Gastrocnemius medialis (tissue), 4 donors: ENCODE measurements around the gene MPC1L. TPM values are rescaled to one million over a fixed set of nuclear protein-coding genes. Genes with fewer than 3 reads are reported as not detected.
"Not testable (repeated sequence)": the region's sequence is repeated elsewhere in the genome, so short reads cannot be mapped to it uniquely, and the experiment has no call there.

Experiments
- ATAC-seq, 2 donors: fragments of 150-250 bp; one replicate each; pipeline ENCODE4 v1.9.1; 2016
- DNase-seq, 2 donors: peaks; one replicate each; pipeline ENCODE4 v3.0.0-alpha.2; 2019
- H3K27ac ChIP-seq, 4 donors: fragments of 200-600 bp; sonication (generic); 1 replicate in 1 of 4; 2 replicates in 3 of 4; pipeline ENCODE4 v1.5.1; 2016 to 2018; ENCODE audit warnings: mild to moderate bottlenecking in 2 of 4, moderate library complexity in 1 of 4
- H3K27me3 ChIP-seq, 3 donors: fragments of 200-600 bp; sonication (generic) in 2 of 3; 1 replicate in 1 of 3; 2 replicates in 2 of 3; pipeline versions ENCODE4 v1.5.1 to v1.6.0; 2016 to 2019; ENCODE audit warnings: mild to moderate bottlenecking in 1 of 3, moderate library complexity in 1 of 3
- H3K36me3 ChIP-seq, 2 donors: fragments of 200-600 bp; sonication (generic) in 1 of 2; one replicate each; pipeline ENCODE4 v1.5.1; 2017 to 2018
- H3K4me1 ChIP-seq, 2 donors: fragments of 200-600 bp; sonication (generic) in 1 of 2; one replicate each; pipeline ENCODE4 v1.5.1; 2016 to 2017; ENCODE audit warnings: mild to moderate bottlenecking in 2 of 2
- H3K4me3 ChIP-seq, 4 donors: fragments of 200-600 bp; sonication (generic) in 3 of 4; 1 replicate in 1 of 4; 2 replicates in 3 of 4; pipeline ENCODE4 v1.5.1; 2016 to 2019; ENCODE audit warnings: mild to moderate bottlenecking in 2 of 4
- H3K9me3 ChIP-seq, 3 donors: fragments of 200-600 bp; sonication (generic) in 2 of 3; 1 replicate in 1 of 3; 2 replicates in 2 of 3; pipeline ENCODE4 v1.5.1; 2016 to 2019
- POLR2A ChIP-seq, 2 donors: fragments of 450-650 bp; IDR thresholded peaks; one replicate each; pipeline ENCODE4 v1.6.1; 2017; ENCODE audit warnings: antibody characterized with exemption in 2 of 2, mild to moderate bottlenecking in 2 of 2, moderate library complexity in 2 of 2
- in situ Hi-C, 4 donors: fragments of 200-750 bp; cut with MboI; loops; one replicate each; pipeline versions ENCODE4 v1.15.0 to v1.8.0; 2017; ENCODE audit warnings: low sequenced_read_pairs in 4 of 4
- intact Hi-C: fragments of 100-400 bp; cut with DNase I; formaldehyde crosslinking; loops from one replicate; pipeline ENCODE4 v1.15.1; 2023; ENCODE audit warnings: low total_unique reads
- total RNA-seq, 4 donors: library from RNA; depleted of rRNA; stranded (reverse); fragments of >200 nt; gene quantifications; one replicate each; pipeline versions ENCODE4 v1.1.0 to v1.2.3, GENCODE V29; 2016
- TF ChIP-seq, protein P1 (sequence below), 5 experiments: fragments of 450-650 bp in 3 of 5; fragments of 200-600 bp in 2 of 5; sonication (generic) in 2 of 5; IDR thresholded peaks in 4 of 5; conservative IDR thresholded peaks in 1 of 5; 1 replicate in 4 of 5; 2 replicates in 1 of 5; pipeline ENCODE4 v1.5.1; 2016 to 2019; ENCODE audit warnings: antibody characterized with exemption in 5 of 5, mild to moderate bottlenecking in 3 of 5, moderate library complexity in 3 of 5

Gene MPC1L
- not detected for total RNA-seq

DNA sequence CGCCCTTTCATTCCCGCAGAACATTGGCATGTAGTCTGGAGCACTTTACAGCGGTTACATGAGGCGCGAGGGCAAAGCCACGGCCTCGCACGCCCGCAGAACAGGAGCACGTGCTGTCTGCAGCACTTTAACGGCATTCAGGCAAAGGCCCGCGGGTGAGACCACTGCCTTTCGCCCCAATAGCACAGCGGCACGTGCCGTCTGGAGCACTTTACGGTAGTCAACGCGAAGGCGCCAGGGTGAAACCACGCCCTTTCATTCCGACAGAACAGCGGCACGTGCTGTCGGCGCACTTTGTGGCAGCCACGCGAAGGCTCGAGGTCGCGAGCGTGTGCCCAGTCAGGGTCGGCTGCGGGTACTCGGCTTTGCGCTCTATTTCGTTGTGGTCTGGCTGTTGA lies at the start of gene MPC1L:
MPC1L (plus strand) TSS at position 290 of the 398 bp plus-strand sequence. CDS start 138 bp downstream, outside the sequence.
- intact Hi-C loops: no loop called here
- in situ Hi-C loops: no loop called here
- DNase-seq (no peak), ATAC-seq (no peak)
- Histone ChIP-seq H3K27me3 (no peaks in the 10 kb centered on the region), H3K9me3 (no peaks in the 10 kb centered on the region), H3K36me3 (peaks cover 0 to 12% of the 10 kb centered on the region in 2 donors), H3K4me3 (no peak within 1 kb of the TSS), H3K4me1 (no peaks in the 10 kb centered on the region), H3K27ac (no peak within 1 kb of the TSS)
- TF ChIP-seq POLR2A (IDR thresholded peaks at IDR 0.05): no peak
- TF ChIP-seq, protein P1, sequence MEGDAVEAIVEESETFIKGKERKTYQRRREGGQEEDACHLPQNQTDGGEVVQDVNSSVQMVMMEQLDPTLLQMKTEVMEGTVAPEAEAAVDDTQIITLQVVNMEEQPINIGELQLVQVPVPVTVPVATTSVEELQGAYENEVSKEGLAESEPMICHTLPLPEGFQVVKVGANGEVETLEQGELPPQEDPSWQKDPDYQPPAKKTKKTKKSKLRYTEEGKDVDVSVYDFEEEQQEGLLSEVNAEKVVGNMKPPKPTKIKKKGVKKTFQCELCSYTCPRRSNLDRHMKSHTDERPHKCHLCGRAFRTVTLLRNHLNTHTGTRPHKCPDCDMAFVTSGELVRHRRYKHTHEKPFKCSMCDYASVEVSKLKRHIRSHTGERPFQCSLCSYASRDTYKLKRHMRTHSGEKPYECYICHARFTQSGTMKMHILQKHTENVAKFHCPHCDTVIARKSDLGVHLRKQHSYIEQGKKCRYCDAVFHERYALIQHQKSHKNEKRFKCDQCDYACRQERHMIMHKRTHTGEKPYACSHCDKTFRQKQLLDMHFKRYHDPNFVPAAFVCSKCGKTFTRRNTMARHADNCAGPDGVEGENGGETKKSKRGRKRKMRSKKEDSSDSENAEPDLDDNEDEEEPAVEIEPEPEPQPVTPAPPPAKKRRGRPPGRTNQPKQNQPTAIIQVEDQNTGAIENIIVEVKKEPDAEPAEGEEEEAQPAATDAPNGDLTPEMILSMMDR (IDR thresholded peaks at IDR 0.05 in 4 of 5, conservative IDR thresholded peaks at IDR 0.05 in 1 of 5): no peak

DNA sequence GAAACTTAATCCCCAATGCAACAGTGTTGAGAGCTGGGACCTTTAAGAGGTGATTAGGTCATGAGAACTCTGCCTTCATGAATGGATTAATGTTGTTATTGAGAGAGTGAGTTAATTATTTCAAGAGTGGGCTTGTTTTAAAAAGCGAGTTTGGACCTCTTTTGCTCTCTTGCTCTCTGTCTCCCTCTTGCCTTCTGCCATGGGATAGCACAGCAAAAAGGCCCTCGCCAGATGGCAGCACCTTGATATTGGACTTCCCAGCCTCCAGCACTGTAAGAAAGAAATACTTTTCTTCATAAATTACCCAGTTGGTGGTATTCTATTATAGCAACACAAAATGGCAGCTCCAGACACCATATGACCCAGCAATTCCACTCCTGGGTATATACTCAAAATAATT lies 49.5 kb upstream of the MPC1L start:
- ATAC-seq: no peak
- intact Hi-C loops (no loop called here), in situ Hi-C loops (no loop called here)
- DNase-seq: no peak
- peaks cover 0 to 6% (median 0%) of the 10 kb centered on the region in 3 donors for H3K27me3 ChIP-seq
- no peaks in the 10 kb centered on the region for H3K4me1 ChIP-seq
- no peaks in the 10 kb centered on the region for H3K36me3 ChIP-seq
- no peaks in the 10 kb centered on the region for H3K9me3 ChIP-seq
- H3K4me3 ChIP-seq: no peak overlapping the region
- TF ChIP-seq POLR2A (IDR thresholded peaks at IDR 0.05): no peak
- TF ChIP-seq, protein P1 (IDR thresholded peaks at IDR 0.05 in 4 of 5, conservative IDR thresholded peaks at IDR 0.05 in 1 of 5): no peak
- no peak overlapping the region for H3K27ac ChIP-seq

DNA sequence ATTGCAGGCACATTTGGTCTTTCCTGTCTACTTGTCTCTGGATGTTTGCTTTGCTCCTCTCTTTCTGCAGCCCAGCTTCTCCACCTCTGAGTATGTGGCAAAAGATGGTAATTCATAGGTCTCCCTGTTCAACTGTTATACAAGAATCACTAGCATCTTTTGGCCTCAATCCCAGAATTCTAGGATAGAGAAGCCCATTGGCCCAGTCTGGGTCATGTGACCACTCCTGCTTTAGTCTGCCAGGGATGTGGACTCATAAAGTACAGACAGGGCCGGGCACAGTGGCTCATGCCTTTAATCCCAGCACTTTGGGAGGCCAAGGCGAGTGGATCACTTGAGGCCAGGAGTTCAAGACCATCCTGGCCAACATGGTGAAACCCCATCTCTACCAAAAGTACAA lies 47.8 kb upstream of the MPC1L start:
- intact Hi-C loops, in situ Hi-C loops, H3K4me3 ChIP-seq, H3K9me3 ChIP-seq, ATAC-seq, H3K27ac ChIP-seq, H3K27me3 ChIP-seq, DNase-seq, H3K4me1 ChIP-seq, H3K36me3 ChIP-seq: not testable (repeated sequence)

DNA sequence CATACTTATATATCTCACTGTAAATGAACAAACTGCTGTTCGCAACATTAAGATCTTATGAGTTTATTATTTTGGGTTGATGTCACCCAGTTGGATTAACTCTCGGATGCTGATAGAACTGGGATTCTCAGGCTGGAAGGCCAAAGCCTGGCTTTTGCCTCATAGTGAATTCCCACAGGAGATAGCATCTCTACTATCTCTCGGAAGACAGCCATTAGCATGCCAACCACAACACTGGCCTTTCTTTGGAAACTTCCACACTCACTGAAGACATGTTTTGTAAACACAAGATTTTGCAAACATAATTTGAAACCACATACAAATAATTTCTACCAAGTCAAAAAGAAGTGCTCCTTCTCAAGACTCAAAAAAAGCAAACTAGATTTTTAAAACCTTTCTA lies 46.9 kb upstream of the MPC1L start:
- in situ Hi-C loops (no loop called here), intact Hi-C loops (no loop called here)
- Histone ChIP-seq H3K9me3 (no peaks in the 10 kb centered on the region), H3K4me3 (no peak overlapping the region), H3K27ac (no peak overlapping the region), H3K36me3 (no peaks in the 10 kb centered on the region), H3K27me3 (peaks cover 0 to 6% (median 0%) of the 10 kb centered on the region in 3 donors), H3K4me1 (no peaks in the 10 kb centered on the region)
- DNase-seq (no peak), ATAC-seq (no peak)
- TF ChIP-seq, protein P1 (IDR thresholded peaks at IDR 0.05 in 4 of 5, conservative IDR thresholded peaks at IDR 0.05 in 1 of 5): no peak
- no peak for TF ChIP-seq POLR2A (IDR thresholded peaks at IDR 0.05)

DNA sequence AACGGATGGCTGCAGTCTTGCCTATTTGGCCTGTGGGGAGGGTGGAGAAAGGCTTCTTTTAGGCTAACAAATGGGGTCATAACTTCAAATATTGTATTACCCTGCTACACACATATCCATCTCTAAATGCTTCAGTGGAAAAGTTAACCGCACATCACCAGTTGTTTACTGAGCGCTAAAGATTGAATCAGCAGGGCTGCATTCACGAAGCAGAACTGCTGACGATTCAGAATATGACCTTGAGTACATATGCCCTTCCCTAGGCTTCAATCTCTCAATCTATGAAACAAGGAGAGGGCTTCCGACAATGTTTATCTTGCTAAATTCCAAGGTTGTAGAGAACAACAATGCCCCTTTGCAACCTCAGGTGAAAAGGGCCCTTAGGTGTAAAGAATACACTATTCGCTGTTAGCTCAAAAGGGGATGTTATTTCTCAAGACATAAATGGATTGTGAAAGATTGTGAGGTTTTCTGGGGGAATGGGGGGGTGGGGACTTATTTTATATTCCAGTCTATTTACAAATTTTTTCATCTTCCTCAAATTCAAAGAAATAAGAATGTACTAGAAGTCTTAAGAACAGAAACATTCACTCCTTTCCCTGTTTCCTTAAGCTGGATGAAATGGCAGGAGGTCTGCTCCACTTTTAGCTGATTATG lies 45.1 kb upstream of the MPC1L start:
- Histone ChIP-seq H3K27me3 (peaks cover 0 to 5% (median 0%) of the 10 kb centered on the region in 3 donors), H3K36me3 (no peaks in the 10 kb centered on the region), H3K27ac (no peak overlapping the region), H3K4me3 (no peak overlapping the region), H3K4me1 (peaks cover 0 to 4% of the 10 kb centered on the region in 2 donors), H3K9me3 (no peaks in the 10 kb centered on the region)
- DNase-seq (no peak), ATAC-seq (no peak)
- intact Hi-C loops: no loop called here
- TF ChIP-seq, protein P1 (IDR thresholded peaks at IDR 0.05 in 4 of 5, conservative IDR thresholded peaks at IDR 0.05 in 1 of 5): no peak
- no peak for TF ChIP-seq POLR2A (IDR thresholded peaks at IDR 0.05)
- in situ Hi-C loops: no loop called here
